ENCODE data around the gene G6PC2.

DNA sequence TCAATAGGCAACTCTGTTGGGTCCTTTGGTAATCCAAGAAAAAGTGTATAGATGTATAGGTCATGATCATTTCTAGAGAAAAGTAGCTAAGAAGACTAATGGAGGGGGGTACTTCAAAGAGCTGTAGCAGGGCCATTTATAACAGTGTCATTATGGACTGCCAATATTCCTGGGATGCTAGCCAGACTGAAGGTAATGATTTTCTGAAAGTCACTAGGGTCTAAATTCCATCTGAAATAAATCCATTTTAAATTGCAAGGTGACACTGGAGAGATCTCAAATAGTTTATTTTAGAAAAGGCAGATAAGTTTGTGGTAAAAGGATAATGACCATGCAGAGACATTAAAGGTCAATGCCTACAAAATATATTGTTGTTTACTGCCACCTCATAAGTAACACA is 6.4 kb upstream of the G6PC2 start:
- no peak for TF ChIP-seq ESRRG (CRISPR knock-in tag; IDR thresholded peaks at IDR 0.05)
- no peak for TF ChIP-seq ZC3H10 (CRISPR knock-in tag; IDR thresholded peaks at IDR 0.05)
